GM06990 (cell line): ENCODE results near the gene KRT77.
"Not testable (repeated sequence)": the region's sequence is repeated elsewhere in the genome, so short reads cannot be mapped to it uniquely, and the experiment has no call there.

Source experiments
- DNase-seq: peaks from one replicate; pipeline ENCODE4 v3.0.0-alpha.2; 2011; ENCODE audit not compliant: insufficient read length; ENCODE audit errors: extremely low read depth
- H3K27me3 ChIP-seq: replicated peaks from 2 replicates; pipeline ENCODE4 v1.6.0; 2011; ENCODE audit warnings: low read length; ENCODE audit not compliant: control insufficient read depth, insufficient read depth
- H3K36me3 ChIP-seq: 2 replicates; pipeline ENCODE4 v1.5.1; 2011; ENCODE audit warnings: low read length; ENCODE audit not compliant: control insufficient read depth, insufficient read depth
- H3K4me3 ChIP-seq: replicated peaks from 2 replicates; pipeline ENCODE4 v1.5.1; 2011; ENCODE audit warnings: low read depth, mild to moderate bottlenecking, control low read depth, low read length
- TF ChIP-seq, protein P1 (sequence below): IDR thresholded peaks from 2 replicates; pipeline ENCODE4 v1.5.1; 2011; ENCODE audit warnings: low read length, control low read depth, mild to moderate bottlenecking, inconsistent platforms; ENCODE audit not compliant: insufficient read depth, poor library complexity, severe bottlenecking

KRT77 gene

DNA sequence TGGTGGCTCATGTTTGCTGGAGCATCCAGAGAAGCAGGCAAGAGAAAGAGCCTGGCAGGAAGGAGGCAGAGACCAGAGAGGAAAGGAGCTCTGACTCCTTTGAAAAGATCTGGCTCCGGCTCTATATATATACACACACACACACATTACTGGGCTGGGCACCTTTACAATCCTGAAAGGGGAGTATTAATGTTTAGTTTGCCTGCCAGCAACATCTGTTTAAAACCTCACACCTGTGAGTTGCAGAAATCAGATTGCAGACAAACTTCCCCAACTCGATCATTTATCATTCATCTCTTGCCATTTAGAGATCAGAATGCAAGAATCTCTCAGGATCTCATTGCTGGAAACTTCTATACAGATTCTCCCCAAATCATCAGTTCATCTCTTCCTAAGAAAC is at the start of gene KRT77:
TSS of gene KRT77 (minus strand) at position 101 of the 400 bp plus-strand sequence. CDS start at position 11, 90 bp downstream.
- no peak within 1 kb of the TSS for H3K4me3 ChIP-seq
- peaks cover 1% of the 10 kb centered on the region; the same call in 1 of the 2 replicates for H3K27me3 ChIP-seq

GRCh38 chr12:52752516-52752915 is 49.2 kb upstream of the KRT77 start:
- no peaks in the 10 kb centered on the region for H3K36me3 ChIP-seq
- DNase-seq = no peak
- TF ChIP-seq, protein P1, sequence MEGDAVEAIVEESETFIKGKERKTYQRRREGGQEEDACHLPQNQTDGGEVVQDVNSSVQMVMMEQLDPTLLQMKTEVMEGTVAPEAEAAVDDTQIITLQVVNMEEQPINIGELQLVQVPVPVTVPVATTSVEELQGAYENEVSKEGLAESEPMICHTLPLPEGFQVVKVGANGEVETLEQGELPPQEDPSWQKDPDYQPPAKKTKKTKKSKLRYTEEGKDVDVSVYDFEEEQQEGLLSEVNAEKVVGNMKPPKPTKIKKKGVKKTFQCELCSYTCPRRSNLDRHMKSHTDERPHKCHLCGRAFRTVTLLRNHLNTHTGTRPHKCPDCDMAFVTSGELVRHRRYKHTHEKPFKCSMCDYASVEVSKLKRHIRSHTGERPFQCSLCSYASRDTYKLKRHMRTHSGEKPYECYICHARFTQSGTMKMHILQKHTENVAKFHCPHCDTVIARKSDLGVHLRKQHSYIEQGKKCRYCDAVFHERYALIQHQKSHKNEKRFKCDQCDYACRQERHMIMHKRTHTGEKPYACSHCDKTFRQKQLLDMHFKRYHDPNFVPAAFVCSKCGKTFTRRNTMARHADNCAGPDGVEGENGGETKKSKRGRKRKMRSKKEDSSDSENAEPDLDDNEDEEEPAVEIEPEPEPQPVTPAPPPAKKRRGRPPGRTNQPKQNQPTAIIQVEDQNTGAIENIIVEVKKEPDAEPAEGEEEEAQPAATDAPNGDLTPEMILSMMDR = no peak
- no peaks in the 10 kb centered on the region; the same call in 1 of the 2 replicates for H3K27me3 ChIP-seq
- H3K4me3 ChIP-seq = no peak overlapping the region

More for the DNA sequence above, at the start of gene KRT77:
- TF ChIP-seq, protein P1 = no peak
- DNase-seq = no peak
- no peaks in the 10 kb centered on the region for H3K36me3 ChIP-seq

DNA sequence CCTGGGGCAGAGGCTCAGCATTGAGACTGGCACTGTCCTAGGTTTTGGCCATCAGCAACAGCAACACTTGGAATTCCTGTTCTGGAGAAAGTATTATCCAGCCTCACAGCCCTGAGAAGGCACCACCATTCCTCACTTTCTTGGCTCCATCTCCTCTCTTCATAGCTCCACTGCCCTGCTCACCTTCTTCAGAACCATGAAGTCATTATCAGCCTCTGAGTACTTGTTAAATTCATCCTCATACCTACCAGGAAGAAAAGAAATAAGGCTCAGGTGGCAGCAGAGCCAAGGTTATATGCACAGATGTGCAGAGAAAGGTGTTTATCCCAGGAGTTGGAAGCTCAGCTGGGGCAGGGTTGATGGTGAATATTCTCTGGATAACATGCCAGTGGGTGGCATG is 48.5 kb upstream of the KRT77 start:
- TF ChIP-seq, protein P1 = no peak
- no peak for DNase-seq
- Histone ChIP-seq H3K4me3 (no peak overlapping the region), H3K27me3 (no peaks in the 10 kb centered on the region), H3K36me3 (no peaks in the 10 kb centered on the region)

- not testable (repeated sequence) for H3K36me3 ChIP-seq, H3K27me3 ChIP-seq, DNase-seq, H3K4me3 ChIP-seq
Observed at GRCh38 chr12:52750532-52750931, 47.2 kb upstream of the KRT77 start.

DNA sequence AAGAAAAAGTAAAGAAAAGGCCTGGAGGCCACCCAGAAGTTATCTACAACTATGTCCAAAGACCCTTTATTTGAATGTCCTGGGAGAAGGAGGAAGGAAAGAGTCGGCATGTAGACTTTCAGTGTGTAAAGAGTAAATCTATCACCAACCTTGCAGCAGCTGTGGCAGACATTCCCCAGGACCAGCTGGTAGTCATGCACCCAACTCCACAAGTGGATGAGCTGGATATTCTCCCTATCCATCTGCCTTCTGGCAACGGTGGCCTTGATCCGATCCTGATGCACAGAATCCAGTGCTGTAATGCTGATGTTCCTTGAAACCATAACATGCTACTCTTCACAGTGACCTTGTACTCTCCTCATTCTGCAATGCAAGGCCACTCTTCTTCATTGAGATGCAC is 46.5 kb upstream of the KRT77 start:
- no peaks in the 10 kb centered on the region for H3K36me3 ChIP-seq
- H3K4me3 ChIP-seq = no peak overlapping the region
- TF ChIP-seq, protein P1 = no peak
- H3K27me3 ChIP-seq = no peaks in the 10 kb centered on the region
- DNase-seq = no peak

- H3K27me3 ChIP-seq = no peaks in the 10 kb centered on the region
- TF ChIP-seq, protein P1 = no peak
- H3K36me3 ChIP-seq = no peaks in the 10 kb centered on the region
- no peak for DNase-seq
- H3K4me3 ChIP-seq = no peak overlapping the region
Observed at GRCh38 chr12:52748578-52748977, 45.3 kb upstream of the KRT77 start.
